ENCODE data around the gene TJP2. TPM values are rescaled to one million over a fixed set of nuclear protein-coding genes. Genes with fewer than 3 reads are reported as not detected.

TJP2 gene
- total RNA-seq, 1 experiment from 2014 or later, result 106 TPM

- no peaks in the 10 kb centered on the region for H3K9me3 ChIP-seq (ENCODE audit: low read length)
- H2AFZ ChIP-seq (ENCODE audit: low read length), result no peak overlapping the region
- H3K9ac ChIP-seq (ENCODE audit: low read length), result no peak overlapping the region
- no peak overlapping the region for H3K27ac ChIP-seq (ENCODE audit: low read length)
- H3K27me3 ChIP-seq (ENCODE audit: low read length), result no peaks in the 10 kb centered on the region
- H3K4me3 ChIP-seq (ENCODE audit: low read length), result no peak overlapping the region
- ChIA-PET POLR2A (ENCODE audit: unreplicated experiment) (no interaction called here), CTCF (no interaction called here)
- DNase-seq (no peak), ATAC-seq (no peak)
- no TSS peak for BruUV-seq (replicated peaks)
- H3K4me2 ChIP-seq (ENCODE audit: low read length), result no peak overlapping the region
- no peaks in the 10 kb centered on the region for H3F3A ChIP-seq (ENCODE audit: low read length, unreplicated experiment)
- no peaks in the 10 kb centered on the region for H4K20me1 ChIP-seq (ENCODE audit: low read length)
- TF ChIP-seq, protein P1, sequence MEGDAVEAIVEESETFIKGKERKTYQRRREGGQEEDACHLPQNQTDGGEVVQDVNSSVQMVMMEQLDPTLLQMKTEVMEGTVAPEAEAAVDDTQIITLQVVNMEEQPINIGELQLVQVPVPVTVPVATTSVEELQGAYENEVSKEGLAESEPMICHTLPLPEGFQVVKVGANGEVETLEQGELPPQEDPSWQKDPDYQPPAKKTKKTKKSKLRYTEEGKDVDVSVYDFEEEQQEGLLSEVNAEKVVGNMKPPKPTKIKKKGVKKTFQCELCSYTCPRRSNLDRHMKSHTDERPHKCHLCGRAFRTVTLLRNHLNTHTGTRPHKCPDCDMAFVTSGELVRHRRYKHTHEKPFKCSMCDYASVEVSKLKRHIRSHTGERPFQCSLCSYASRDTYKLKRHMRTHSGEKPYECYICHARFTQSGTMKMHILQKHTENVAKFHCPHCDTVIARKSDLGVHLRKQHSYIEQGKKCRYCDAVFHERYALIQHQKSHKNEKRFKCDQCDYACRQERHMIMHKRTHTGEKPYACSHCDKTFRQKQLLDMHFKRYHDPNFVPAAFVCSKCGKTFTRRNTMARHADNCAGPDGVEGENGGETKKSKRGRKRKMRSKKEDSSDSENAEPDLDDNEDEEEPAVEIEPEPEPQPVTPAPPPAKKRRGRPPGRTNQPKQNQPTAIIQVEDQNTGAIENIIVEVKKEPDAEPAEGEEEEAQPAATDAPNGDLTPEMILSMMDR (conservative IDR thresholded peaks at IDR 0.05; ENCODE audit: low read depth, low read length), result no peak
- TF ChIP-seq EZH2phosphoT487 (IDR thresholded peaks at IDR 0.05; ENCODE audit: borderline replicate concordance, low read length) (no peak), EZH2 (IDR thresholded peaks at IDR 0.05; ENCODE audit: low read length, unreplicated experiment) (no peak)
- H3K36me3 ChIP-seq (ENCODE audit: low read depth, low read length), result peaks cover 11% of the 10 kb centered on the region
- no peaks in the 10 kb centered on the region for H3K9me2 ChIP-seq (replicated peaks; ENCODE audit: low read length)
- intact Hi-C loops (cut with micrococcal nuclease), result no loop called here
- no peaks in the 10 kb centered on the region for H3K4me1 ChIP-seq (ENCODE audit: insufficient read depth, low read length)
- H3K79me2 ChIP-seq (ENCODE audit: low read length), result no peaks in the 10 kb centered on the region
These were observed 69.0 kb downstream of the TJP2 start for GRCh38 chr9:69243116-69243515.

GRCh38 chr9:69246629-69247028 lies 72.6 kb downstream of the TJP2 start:
- no peaks in the 10 kb centered on the region for H3K4me1 ChIP-seq (ENCODE audit: insufficient read depth, low read length)
- H3F3A ChIP-seq (ENCODE audit: low read length, unreplicated experiment), result no peaks in the 10 kb centered on the region
- no peaks in the 10 kb centered on the region for H3K36me3 ChIP-seq (ENCODE audit: low read depth, low read length)
- H3K27me3 ChIP-seq (ENCODE audit: low read length), result no peaks in the 10 kb centered on the region
- no peak for DNase-seq
- POLR2A ChIA-PET (ENCODE audit: unreplicated experiment), result no interaction called here
- H3K27ac ChIP-seq (ENCODE audit: low read length), result no peak overlapping the region
- BruUV-seq (replicated peaks), result no TSS peak
- H3K79me2 ChIP-seq (ENCODE audit: low read length), result no peaks in the 10 kb centered on the region
- H3K9me2 ChIP-seq (replicated peaks; ENCODE audit: low read length), result no peaks in the 10 kb centered on the region
- no peaks in the 10 kb centered on the region for H4K20me1 ChIP-seq (ENCODE audit: low read length)
- no peak overlapping the region for H2AFZ ChIP-seq (ENCODE audit: low read length)
- TF ChIP-seq, protein P1 (conservative IDR thresholded peaks at IDR 0.05; ENCODE audit: low read depth, low read length), result no peak
- H3K4me2 ChIP-seq (ENCODE audit: low read length), result no peak overlapping the region
- intact Hi-C loops (cut with micrococcal nuclease), result no loop called here
- CTCF ChIA-PET, result no interaction called here
- H3K9me3 ChIP-seq (ENCODE audit: low read length), result no peaks in the 10 kb centered on the region
- no peak for ATAC-seq
- H3K9ac ChIP-seq (ENCODE audit: low read length), result no peak overlapping the region
- no peak overlapping the region for H3K4me3 ChIP-seq (ENCODE audit: low read length)

GRCh38 chr9:69248005-69248404 lies 73.9 kb downstream of the TJP2 start:
- TF ChIP-seq, protein P1 (conservative IDR thresholded peaks at IDR 0.05; ENCODE audit: low read depth, low read length), result no peak
- TF ChIP-seq EZH2phosphoT487 (IDR thresholded peaks at IDR 0.05; ENCODE audit: borderline replicate concordance, low read length), result no peak
- TF ChIP-seq EZH2 (IDR thresholded peaks at IDR 0.05; ENCODE audit: low read length, unreplicated experiment), result no peak
- Histone ChIP-seq H3K79me2 (ENCODE audit: low read length) (no peaks in the 10 kb centered on the region), H3K9me2 (replicated peaks; ENCODE audit: low read length) (no peaks in the 10 kb centered on the region), H3K4me2 (ENCODE audit: low read length) (no peak overlapping the region), H3F3A (ENCODE audit: low read length, unreplicated experiment) (no peaks in the 10 kb centered on the region), H3K4me1 (ENCODE audit: insufficient read depth, low read length) (no peaks in the 10 kb centered on the region), H3K27me3 (ENCODE audit: low read length) (no peaks in the 10 kb centered on the region), H2AFZ (ENCODE audit: low read length) (no peak overlapping the region), H3K9ac (ENCODE audit: low read length) (no peak overlapping the region), H4K20me1 (ENCODE audit: low read length) (no peaks in the 10 kb centered on the region), H3K9me3 (ENCODE audit: low read length) (no peaks in the 10 kb centered on the region), H3K4me3 (ENCODE audit: low read length) (no peak overlapping the region), H3K27ac (ENCODE audit: low read length) (no peak overlapping the region), H3K36me3 (ENCODE audit: low read depth, low read length) (no peaks in the 10 kb centered on the region; the same call in 1 of the 2 replicates)
- ATAC-seq (no peak), DNase-seq (no peak)
- ChIA-PET POLR2A (ENCODE audit: unreplicated experiment) (no interaction called here), CTCF (no interaction called here)
- intact Hi-C loops (cut with micrococcal nuclease), result no loop called here
- BruUV-seq (replicated peaks), result no TSS peak

Data from PC-3 (cell line).